ENCODE data around the gene OTUD6A.

Gene OTUD6A

GRCh38 chrX:70052895-70053615 lies 9.2 kb upstream of the OTUD6A start:
- H3K9me3 ChIP-seq (ENCODE audit: severe bottlenecking) = no peaks in the 10 kb centered on the region
- no peaks in the 10 kb centered on the region for H3K27me3 ChIP-seq (ENCODE audit: insufficient read depth, poor library complexity, severe bottlenecking)
- H3K4me3 ChIP-seq (ENCODE audit: severe bottlenecking) = no peak overlapping the region
- DNase-seq (ENCODE audit: low spot score) (no peak), ATAC-seq (ENCODE audit: low read depth) (no peak)
- no peaks in the 10 kb centered on the region for H3K4me1 ChIP-seq (ENCODE audit: insufficient read depth, poor library complexity, severe bottlenecking)
- no peak overlapping the region for H3K27ac ChIP-seq (ENCODE audit: poor library complexity, severe bottlenecking)
- no peaks in the 10 kb centered on the region for H3K36me3 ChIP-seq (ENCODE audit: low read depth)
- no peak for TF ChIP-seq CTCF (IDR thresholded peaks at IDR 0.05; ENCODE audit: poor library complexity, severe bottlenecking)

DNA sequence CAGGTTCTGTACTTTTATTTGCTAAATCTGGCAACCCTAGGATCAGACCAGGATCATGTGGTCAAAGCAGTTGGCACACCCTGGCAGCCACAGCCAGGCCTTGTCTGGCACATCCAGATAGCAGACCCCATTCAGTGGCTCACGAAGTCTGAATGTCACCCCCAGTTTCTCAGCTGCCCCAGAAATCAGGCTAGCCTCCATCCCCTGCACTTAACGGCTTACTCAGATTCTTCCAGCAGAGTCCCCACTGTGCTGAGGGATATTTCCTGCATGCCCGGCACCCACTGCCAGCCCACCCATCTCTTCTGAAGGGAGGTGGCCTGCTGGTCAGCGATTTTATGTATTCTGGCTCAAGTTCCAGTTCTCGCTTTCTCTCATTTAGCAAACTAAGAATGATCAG lies 7.9 kb upstream of the OTUD6A start:
- ATAC-seq (ENCODE audit: low read depth) = no peak
- no peak for DNase-seq (ENCODE audit: low spot score)
- H3K27me3 ChIP-seq (ENCODE audit: insufficient read depth, poor library complexity, severe bottlenecking) = no peaks in the 10 kb centered on the region
- no peaks in the 10 kb centered on the region for H3K4me1 ChIP-seq (ENCODE audit: insufficient read depth, poor library complexity, severe bottlenecking)
- no peak overlapping the region for H3K4me3 ChIP-seq (ENCODE audit: severe bottlenecking)
- no peak for TF ChIP-seq CTCF (IDR thresholded peaks at IDR 0.05; ENCODE audit: poor library complexity, severe bottlenecking)
- H3K27ac ChIP-seq (ENCODE audit: poor library complexity, severe bottlenecking) = no peak overlapping the region
- no peaks in the 10 kb centered on the region for H3K9me3 ChIP-seq (ENCODE audit: severe bottlenecking)
- no peaks in the 10 kb centered on the region for H3K36me3 ChIP-seq (ENCODE audit: low read depth)

- H3K4me3 ChIP-seq (ENCODE audit: severe bottlenecking) = no peak overlapping the region
- DNase-seq (ENCODE audit: low spot score) (no peak), ATAC-seq (ENCODE audit: low read depth) (no peak)
- no peaks in the 10 kb centered on the region for H3K36me3 ChIP-seq (ENCODE audit: low read depth)
- H3K27me3 ChIP-seq (ENCODE audit: insufficient read depth, poor library complexity, severe bottlenecking) = no peaks in the 10 kb centered on the region
- H3K9me3 ChIP-seq (ENCODE audit: severe bottlenecking) = no peaks in the 10 kb centered on the region
- no peak for TF ChIP-seq CTCF (IDR thresholded peaks at IDR 0.05; ENCODE audit: poor library complexity, severe bottlenecking)
- no peaks in the 10 kb centered on the region for H3K4me1 ChIP-seq (ENCODE audit: insufficient read depth, poor library complexity, severe bottlenecking)
- no peak overlapping the region for H3K27ac ChIP-seq (ENCODE audit: poor library complexity, severe bottlenecking)
Observed at GRCh38 chrX:70062961-70063550, 799 bp downstream of the OTUD6A start.

- DNase-seq (ENCODE audit: low spot score) (no peak), ATAC-seq (ENCODE audit: low read depth) (no peak)
- H3K27ac ChIP-seq (ENCODE audit: poor library complexity, severe bottlenecking) = no peak overlapping the region
- H3K36me3 ChIP-seq (ENCODE audit: low read depth) = no peaks in the 10 kb centered on the region
- TF ChIP-seq CTCF (IDR thresholded peaks at IDR 0.05; ENCODE audit: poor library complexity, severe bottlenecking) = no peak
- H3K27me3 ChIP-seq (ENCODE audit: insufficient read depth, poor library complexity, severe bottlenecking) = no peaks in the 10 kb centered on the region
- H3K4me1 ChIP-seq (ENCODE audit: insufficient read depth, poor library complexity, severe bottlenecking) = no peaks in the 10 kb centered on the region
- H3K9me3 ChIP-seq (ENCODE audit: severe bottlenecking) = no peaks in the 10 kb centered on the region
- H3K4me3 ChIP-seq (ENCODE audit: severe bottlenecking) = no peak overlapping the region
Observed at GRCh38 chrX:70066646-70067045, 4.4 kb downstream of the OTUD6A start.

DNA sequence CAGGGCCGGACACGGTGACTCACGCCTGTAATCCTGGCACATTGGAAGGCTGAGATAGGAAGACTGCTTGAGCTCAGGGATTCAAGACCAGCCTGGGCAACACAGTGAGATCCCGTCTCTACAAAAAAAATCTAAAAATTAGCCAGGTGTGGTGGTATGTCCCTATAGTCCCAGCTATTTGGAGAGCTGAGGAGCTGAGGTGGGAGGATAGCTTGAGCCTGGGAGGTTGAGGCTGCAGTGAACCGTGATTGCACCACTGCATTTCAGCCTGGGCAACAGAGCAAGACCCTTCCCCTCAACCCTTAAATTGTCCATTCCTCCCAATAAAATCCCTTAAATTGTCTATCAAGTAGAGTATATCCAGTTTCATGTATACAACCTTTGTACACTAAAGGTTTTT lies 17.0 kb downstream of the OTUD6A start:
- DNase-seq (ENCODE audit: low spot score) = no peak
- no peak for TF ChIP-seq CTCF (IDR thresholded peaks at IDR 0.05; ENCODE audit: poor library complexity, severe bottlenecking)
- ATAC-seq (ENCODE audit: low read depth) = no peak
- H3K4me3 ChIP-seq (ENCODE audit: severe bottlenecking) = no peak overlapping the region
- no peaks in the 10 kb centered on the region for H3K36me3 ChIP-seq (ENCODE audit: low read depth)
- no peaks in the 10 kb centered on the region for H3K9me3 ChIP-seq (ENCODE audit: severe bottlenecking)
- no peaks in the 10 kb centered on the region for H3K4me1 ChIP-seq (ENCODE audit: insufficient read depth, poor library complexity, severe bottlenecking)
- no peaks in the 10 kb centered on the region for H3K27me3 ChIP-seq (ENCODE audit: insufficient read depth, poor library complexity, severe bottlenecking)
- H3K27ac ChIP-seq (ENCODE audit: poor library complexity, severe bottlenecking) = no peak overlapping the region
